ENCODE results near the gene SHANK3. TPM values are rescaled to one million over a fixed set of nuclear protein-coding genes. Genes with fewer than 3 reads are reported as not detected.

Gene SHANK3
- total and polyA plus RNA-seq, 2 donors (not counting 1 experiment from before 2014, with no cell fraction given), result not detected

- DNase-seq (no peak), ATAC-seq (ENCODE audit: low read depth) (no peak)
- no peak overlapping the region for H2AFZ ChIP-seq (ENCODE audit: insufficient read depth, low read depth, low read length, poor library complexity, severe bottlenecking)
- H3K79me2 ChIP-seq (ENCODE audit: control insufficient read depth, insufficient read depth, low read length), result no peaks in the 10 kb centered on the region
- H3K4me1 ChIP-seq (ENCODE audit: control insufficient read depth in 2 of 2, insufficient read depth in 2 of 2, low read length in 2 of 2), result no peaks in the 10 kb centered on the region
- ChIA-PET CTCF (no interaction called here), POLR2A (no interaction called here)
- WGBS (ENCODE audit: insufficient coverage), result 96% methylated on average over 18 of the region's 18 CpGs
- no peak overlapping the region for H3K27ac Mint-ChIP-seq
- no peaks in the 10 kb centered on the region for H4K20me1 ChIP-seq (ENCODE audit: control insufficient read depth, insufficient read depth, low read length, poor library complexity, severe bottlenecking)
- intact Hi-C loops (cut with micrococcal nuclease), result no loop called here
- H3K27ac ChIP-seq (ENCODE audit: low read length in 2 of 2), result no peak overlapping the region
- no peak overlapping the region for H3K9ac ChIP-seq (ENCODE audit: low read length)
- H3K36me3 ChIP-seq (replicated peaks in 1 of 2; ENCODE audit: control extremely low read depth in 1 of 2, control insufficient read depth in 1 of 2, extremely low read depth in 1 of 2, insufficient read depth in 2 of 2, low read length in 1 of 2), result no peaks in the 10 kb centered on the region
- H3K4me1 Mint-ChIP-seq, result no peaks in the 10 kb centered on the region
- H3K27me3 Mint-ChIP-seq, result peaks cover 8% of the 10 kb centered on the region
- no peaks in the 10 kb centered on the region for H3K9me3 Mint-ChIP-seq (ENCODE audit: insufficient read depth)
- H3K4me2 ChIP-seq (replicated peaks; ENCODE audit: low read depth, low read length, poor library complexity, severe bottlenecking), result no peak overlapping the region
- H3K4me3 Mint-ChIP-seq, result no peak overlapping the region
- TF ChIP-seq, protein P1, sequence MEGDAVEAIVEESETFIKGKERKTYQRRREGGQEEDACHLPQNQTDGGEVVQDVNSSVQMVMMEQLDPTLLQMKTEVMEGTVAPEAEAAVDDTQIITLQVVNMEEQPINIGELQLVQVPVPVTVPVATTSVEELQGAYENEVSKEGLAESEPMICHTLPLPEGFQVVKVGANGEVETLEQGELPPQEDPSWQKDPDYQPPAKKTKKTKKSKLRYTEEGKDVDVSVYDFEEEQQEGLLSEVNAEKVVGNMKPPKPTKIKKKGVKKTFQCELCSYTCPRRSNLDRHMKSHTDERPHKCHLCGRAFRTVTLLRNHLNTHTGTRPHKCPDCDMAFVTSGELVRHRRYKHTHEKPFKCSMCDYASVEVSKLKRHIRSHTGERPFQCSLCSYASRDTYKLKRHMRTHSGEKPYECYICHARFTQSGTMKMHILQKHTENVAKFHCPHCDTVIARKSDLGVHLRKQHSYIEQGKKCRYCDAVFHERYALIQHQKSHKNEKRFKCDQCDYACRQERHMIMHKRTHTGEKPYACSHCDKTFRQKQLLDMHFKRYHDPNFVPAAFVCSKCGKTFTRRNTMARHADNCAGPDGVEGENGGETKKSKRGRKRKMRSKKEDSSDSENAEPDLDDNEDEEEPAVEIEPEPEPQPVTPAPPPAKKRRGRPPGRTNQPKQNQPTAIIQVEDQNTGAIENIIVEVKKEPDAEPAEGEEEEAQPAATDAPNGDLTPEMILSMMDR (IDR thresholded peaks at IDR 0.05), result no peak
- TF ChIP-seq EZH2 (IDR thresholded peaks at IDR 0.05; ENCODE audit: borderline replicate concordance, insufficient read depth, low read depth, low read length, poor library complexity, severe bottlenecking), result no peak
- peaks cover 0 to 6% (median 0%) of the 10 kb centered on the region in 3 donors for H3K9me3 ChIP-seq (ENCODE audit: control extremely low read depth in 1 of 3, control insufficient read depth in 2 of 3, insufficient read depth in 1 of 3, low read length in 2 of 3)
- no peak overlapping the region for H3K4me3 ChIP-seq (ENCODE audit: control extremely low read depth in 1 of 5, extremely low read depth in 1 of 5, insufficient read depth in 1 of 5, low read depth in 2 of 5, low read length in 4 of 5)
- H3K27me3 ChIP-seq (replicated peaks in 1 of 4; ENCODE audit: control extremely low read depth in 1 of 4, control insufficient read depth in 3 of 4, insufficient read depth in 4 of 4, low read length in 3 of 4), result no peaks in the 10 kb centered on the region
These were observed 22.3 kb downstream of the SHANK3 start for GRCh38 chr22:50694766-50695420.

DNA sequence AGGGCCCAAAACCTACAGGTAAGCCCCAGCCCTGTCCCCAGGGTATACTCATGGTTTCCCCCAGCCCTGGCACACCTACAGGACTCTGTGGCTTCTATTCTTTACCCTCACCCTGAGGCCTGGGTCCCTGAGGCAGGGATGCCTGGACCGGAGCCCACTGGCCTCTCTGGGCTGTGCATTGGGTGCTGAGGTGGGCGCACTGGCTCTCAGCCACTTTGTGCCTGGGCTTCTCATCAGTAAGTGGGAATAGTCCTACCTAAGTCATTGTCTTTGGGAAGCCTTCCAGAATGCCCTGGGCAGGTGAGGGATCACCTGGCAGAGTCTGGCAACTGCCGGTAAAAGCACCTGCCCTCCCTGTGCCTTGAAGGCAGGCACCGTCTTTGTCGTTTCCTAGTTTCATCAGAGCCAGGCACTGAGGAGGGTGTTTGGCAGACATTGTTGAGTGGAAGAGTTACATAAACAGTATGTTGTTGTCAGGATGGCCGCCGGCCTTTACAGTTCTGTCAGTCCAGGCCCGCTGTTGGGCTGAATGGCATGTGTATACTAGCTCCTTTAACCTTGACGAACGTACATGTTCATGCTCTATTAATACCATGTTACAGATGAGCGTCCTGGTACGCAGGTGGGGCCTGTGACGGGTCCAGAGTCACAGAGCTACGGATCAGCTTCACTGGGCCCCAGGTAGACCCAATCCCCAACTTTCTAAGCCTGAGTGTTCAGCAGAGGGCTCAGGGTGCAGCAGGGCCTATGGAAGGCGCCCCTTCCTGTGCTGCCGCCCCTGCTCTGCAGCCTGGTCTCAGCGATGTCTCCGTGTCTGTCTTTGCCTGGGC, 23.0 kb downstream of the SHANK3 start:
- CTCF ChIA-PET, result no interaction called here
- TF ChIP-seq, protein P1 (IDR thresholded peaks at IDR 0.05), result no peak
- no peak for TF ChIP-seq EZH2 (IDR thresholded peaks at IDR 0.05; ENCODE audit: borderline replicate concordance, insufficient read depth, low read depth, low read length, poor library complexity, severe bottlenecking)

More for the DNA sequence above, 23.0 kb downstream of the SHANK3 start:
- ATAC-seq (ENCODE audit: low read depth), result no peak
- no peak overlapping the region for H3K4me2 ChIP-seq (replicated peaks; ENCODE audit: low read depth, low read length, poor library complexity, severe bottlenecking)
- no peaks in the 10 kb centered on the region for H3K9me3 Mint-ChIP-seq (ENCODE audit: insufficient read depth)
- no peaks in the 10 kb centered on the region for H3K4me1 ChIP-seq (ENCODE audit: control insufficient read depth in 2 of 2, insufficient read depth in 2 of 2, low read length in 2 of 2)
- H4K20me1 ChIP-seq (ENCODE audit: control insufficient read depth, insufficient read depth, low read length, poor library complexity, severe bottlenecking), result no peaks in the 10 kb centered on the region
- H3K27ac ChIP-seq (ENCODE audit: low read length in 2 of 2), result no peak overlapping the region
- H3K4me3 ChIP-seq (ENCODE audit: control extremely low read depth in 1 of 5, extremely low read depth in 1 of 5, insufficient read depth in 1 of 5, low read depth in 2 of 5, low read length in 4 of 5), result no peak overlapping the region
- no peak overlapping the region for H2AFZ ChIP-seq (ENCODE audit: insufficient read depth, low read depth, low read length, poor library complexity, severe bottlenecking)
- POLR2A ChIA-PET, result no interaction called here
- H3K27me3 ChIP-seq (replicated peaks in 1 of 4; ENCODE audit: control extremely low read depth in 1 of 4, control insufficient read depth in 3 of 4, insufficient read depth in 4 of 4, low read length in 3 of 4), result no peaks in the 10 kb centered on the region
- H3K9me3 ChIP-seq (ENCODE audit: control extremely low read depth in 1 of 3, control insufficient read depth in 2 of 3, insufficient read depth in 1 of 3, low read length in 2 of 3), result peaks cover 0 to 6% (median 0%) of the 10 kb centered on the region in 3 donors
- DNase-seq, result no peak
- H3K79me2 ChIP-seq (ENCODE audit: control insufficient read depth, insufficient read depth, low read length), result no peaks in the 10 kb centered on the region
- no peak overlapping the region for H3K27ac Mint-ChIP-seq
- H3K36me3 ChIP-seq (replicated peaks in 1 of 2; ENCODE audit: control extremely low read depth in 1 of 2, control insufficient read depth in 1 of 2, extremely low read depth in 1 of 2, insufficient read depth in 2 of 2, low read length in 1 of 2), result no peaks in the 10 kb centered on the region
- H3K4me3 Mint-ChIP-seq, result no peak overlapping the region
- no peaks in the 10 kb centered on the region for H3K4me1 Mint-ChIP-seq
- intact Hi-C loops (cut with micrococcal nuclease), result no loop called here
- no peak overlapping the region for H3K9ac ChIP-seq (ENCODE audit: low read length)
- H3K27me3 Mint-ChIP-seq, result peaks cover 8% of the 10 kb centered on the region
- 96% methylated on average over 18 of the region's 18 CpGs for WGBS (ENCODE audit: insufficient coverage)
